Transverse colon (tissue), 4 donors: ENCODE data around the gene DNMBP.

Experiments used
- CTCF ChIP-seq, 5 experiments: fragments of 200-600 bp in 3 of 5; fragments of 450-650 bp in 2 of 5; sonication (generic) in 3 of 5; IDR thresholded peaks; 1 replicate in 2 of 5; 2 replicates in 3 of 5; pipeline ENCODE4 v1.5.1; 2016 to 2017; ENCODE audit warnings: antibody characterized with exemption in 5 of 5, inconsistent platforms in 3 of 5, mild to moderate bottlenecking in 2 of 5, moderate library complexity in 1 of 5
- EP300 ChIP-seq: sonication (generic); formaldehyde crosslinking; IDR thresholded peaks from one replicate; pipeline ENCODE4 v1.6.1; 2017; ENCODE audit warnings: antibody characterized with exemption, low read depth
- POLR2A ChIP-seq: fragments of 450-650 bp; IDR thresholded peaks from one replicate; pipeline ENCODE4 v1.6.1; 2016; ENCODE audit warnings: antibody characterized with exemption, mild to moderate bottlenecking, moderate library complexity
- POLR2AphosphoS5 ChIP-seq, 3 donors: sonication (generic); formaldehyde crosslinking; IDR thresholded peaks; one replicate each; pipeline ENCODE4 v1.6.1; 2016; ENCODE audit warnings: antibody characterized with exemption in 3 of 3

GRCh38 chr10:100019787-100020141 lies 10.0 kb upstream of the DNMBP start:
- TF ChIP-seq CTCF (IDR thresholded peaks at IDR 0.05) (no peak), POLR2AphosphoS5 (IDR thresholded peaks at IDR 0.05) (no peak), EP300 (no peak), POLR2A (no peak)
